Measurements from ENCODE around the gene PRSS37. TPM values are rescaled to one million over a fixed set of nuclear protein-coding genes. Genes with fewer than 3 reads are reported as not detected.

The PRSS37 gene
- total RNA-seq, 1 donor from 2014 or later, result not detected

DNA sequence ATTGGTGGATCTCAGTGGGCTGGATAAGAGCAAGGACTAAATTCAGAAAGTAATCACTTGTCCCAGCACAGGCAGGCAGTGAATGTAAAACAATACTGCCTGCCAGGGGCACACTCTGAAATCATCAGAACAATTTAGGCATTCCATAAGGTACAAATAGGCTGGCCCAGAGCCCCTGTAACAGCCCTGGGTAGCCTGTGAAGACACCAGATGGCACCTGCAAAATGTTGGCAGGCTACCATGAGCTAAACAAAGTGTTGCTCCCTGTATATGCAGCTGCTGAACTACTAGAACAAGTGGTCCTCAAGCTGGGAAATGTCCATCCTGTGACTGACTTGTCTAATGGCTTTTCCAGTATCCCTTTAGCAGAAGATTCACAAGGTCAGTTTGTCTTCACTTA lies 3.0 kb upstream of the PRSS37 start:
- Histone ChIP-seq H3K4me2 (no peak overlapping the region), H3K27ac (no peak overlapping the region), H3K79me2 (ENCODE audit: low read depth) (no peaks in the 10 kb centered on the region), H3F3A (ENCODE audit: low read depth) (no peaks in the 10 kb centered on the region), H3K4me3 (no peak overlapping the region), H3K9me3 (ENCODE audit: low read depth) (no peaks in the 10 kb centered on the region), H3K36me3 (no peaks in the 10 kb centered on the region), H3K4me1 (no peaks in the 10 kb centered on the region), H2AFZ (replicated peaks) (no peak overlapping the region), H4K20me1 (ENCODE audit: low read depth) (no peaks in the 10 kb centered on the region), H3K27me3 (no peaks in the 10 kb centered on the region), H3K9ac (no peak overlapping the region)
- H3K9me3 Mint-ChIP-seq, result peaks cover 3% of the 10 kb centered on the region
- no peaks in the 10 kb centered on the region for H3K4me1 Mint-ChIP-seq
- H3K4me3 Mint-ChIP-seq, result no peak overlapping the region
- no peaks in the 10 kb centered on the region for H3K36me3 Mint-ChIP-seq
- no peak for TF ChIP-seq EZH2phosphoT487 (IDR thresholded peaks at IDR 0.05)
- no peak for TF ChIP-seq EZH2 (IDR thresholded peaks at IDR 0.05)
- TF ChIP-seq, protein P1, sequence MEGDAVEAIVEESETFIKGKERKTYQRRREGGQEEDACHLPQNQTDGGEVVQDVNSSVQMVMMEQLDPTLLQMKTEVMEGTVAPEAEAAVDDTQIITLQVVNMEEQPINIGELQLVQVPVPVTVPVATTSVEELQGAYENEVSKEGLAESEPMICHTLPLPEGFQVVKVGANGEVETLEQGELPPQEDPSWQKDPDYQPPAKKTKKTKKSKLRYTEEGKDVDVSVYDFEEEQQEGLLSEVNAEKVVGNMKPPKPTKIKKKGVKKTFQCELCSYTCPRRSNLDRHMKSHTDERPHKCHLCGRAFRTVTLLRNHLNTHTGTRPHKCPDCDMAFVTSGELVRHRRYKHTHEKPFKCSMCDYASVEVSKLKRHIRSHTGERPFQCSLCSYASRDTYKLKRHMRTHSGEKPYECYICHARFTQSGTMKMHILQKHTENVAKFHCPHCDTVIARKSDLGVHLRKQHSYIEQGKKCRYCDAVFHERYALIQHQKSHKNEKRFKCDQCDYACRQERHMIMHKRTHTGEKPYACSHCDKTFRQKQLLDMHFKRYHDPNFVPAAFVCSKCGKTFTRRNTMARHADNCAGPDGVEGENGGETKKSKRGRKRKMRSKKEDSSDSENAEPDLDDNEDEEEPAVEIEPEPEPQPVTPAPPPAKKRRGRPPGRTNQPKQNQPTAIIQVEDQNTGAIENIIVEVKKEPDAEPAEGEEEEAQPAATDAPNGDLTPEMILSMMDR (IDR thresholded peaks at IDR 0.05), result no peak
- H3K27me3 Mint-ChIP-seq (ENCODE audit: insufficient read depth, low read depth), result no peaks in the 10 kb centered on the region
- DNase-seq (ENCODE audit: low spot score), result no peak
- no peak overlapping the region for H3K27ac Mint-ChIP-seq

DNA sequence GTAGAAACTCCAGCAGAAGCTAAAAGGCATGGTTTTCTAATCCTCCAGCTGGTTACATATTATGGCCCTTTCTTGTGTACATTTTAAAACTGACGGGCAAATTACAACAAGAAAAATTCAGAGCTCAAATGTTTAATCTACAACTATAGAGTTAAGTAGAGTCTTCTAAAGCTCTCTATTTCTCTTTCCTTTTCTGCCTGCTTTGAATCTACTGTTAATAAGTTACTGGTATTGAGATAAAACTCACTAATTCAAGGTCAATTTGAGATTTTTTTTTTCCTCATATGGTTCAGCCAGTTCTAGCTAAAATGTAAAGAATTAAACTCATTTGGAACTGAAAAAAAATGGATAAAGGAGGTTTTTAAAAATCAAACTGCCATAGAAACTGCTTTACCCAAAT lies 1.6 kb upstream of the PRSS37 start:
- no peaks in the 10 kb centered on the region for H3K36me3 ChIP-seq
- H3K4me2 ChIP-seq, result no peak overlapping the region
- no peak overlapping the region for H3K4me3 Mint-ChIP-seq
- no peaks in the 10 kb centered on the region for H3K4me1 Mint-ChIP-seq
- H3K27me3 Mint-ChIP-seq (ENCODE audit: insufficient read depth, low read depth), result no peaks in the 10 kb centered on the region
- no peaks in the 10 kb centered on the region for H3K27me3 ChIP-seq
- H3K9ac ChIP-seq, result no peak overlapping the region
- H3K4me3 ChIP-seq, result no peak overlapping the region
- no peak overlapping the region for H3K27ac Mint-ChIP-seq
- no peak overlapping the region for H3K27ac ChIP-seq
- H3K9me3 ChIP-seq (ENCODE audit: low read depth), result no peaks in the 10 kb centered on the region
- no peak for DNase-seq (ENCODE audit: low spot score)
- no peaks in the 10 kb centered on the region for H3K36me3 Mint-ChIP-seq
- H3K9me3 Mint-ChIP-seq, result no peaks in the 10 kb centered on the region
- no peaks in the 10 kb centered on the region for H4K20me1 ChIP-seq (ENCODE audit: low read depth)
- no peaks in the 10 kb centered on the region for H3F3A ChIP-seq (ENCODE audit: low read depth)
- no peaks in the 10 kb centered on the region for H3K79me2 ChIP-seq (ENCODE audit: low read depth)
- no peak overlapping the region for H2AFZ ChIP-seq (replicated peaks)
- TF ChIP-seq, protein P1 (IDR thresholded peaks at IDR 0.05), result no peak
- TF ChIP-seq EZH2phosphoT487 (IDR thresholded peaks at IDR 0.05) (no peak), EZH2 (IDR thresholded peaks at IDR 0.05) (no peak)
- H3K4me1 ChIP-seq, result no peaks in the 10 kb centered on the region

DNA sequence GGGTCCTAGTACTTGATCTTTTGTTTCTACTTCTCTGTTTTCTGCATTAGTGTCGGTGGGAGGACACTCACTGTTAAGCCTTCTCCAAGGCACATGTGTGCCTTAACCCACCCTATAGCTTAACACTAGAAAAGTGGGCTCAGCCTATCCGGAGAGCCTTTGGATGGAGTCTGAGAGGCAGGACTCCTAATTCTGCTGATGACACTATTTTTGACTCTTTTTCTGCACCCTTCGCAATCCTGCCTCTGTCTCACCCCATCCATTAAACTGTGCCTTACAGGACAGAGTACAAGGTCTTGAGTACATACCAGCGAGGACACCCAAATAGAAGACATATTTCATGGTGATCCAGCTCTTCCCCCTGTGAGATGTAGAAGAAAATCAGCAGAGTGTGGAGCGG lies 577 bp downstream of the PRSS37 start:
- Histone ChIP-seq H4K20me1 (ENCODE audit: low read depth) (no peaks in the 10 kb centered on the region), H3F3A (ENCODE audit: low read depth) (no peaks in the 10 kb centered on the region), H2AFZ (replicated peaks) (no peak overlapping the region), H3K36me3 (no peaks in the 10 kb centered on the region), H3K4me1 (no peaks in the 10 kb centered on the region), H3K9me3 (ENCODE audit: low read depth) (no peaks in the 10 kb centered on the region), H3K27me3 (no peaks in the 10 kb centered on the region), H3K9ac (no peak overlapping the region), H3K4me3 (no peak overlapping the region), H3K79me2 (ENCODE audit: low read depth) (no peaks in the 10 kb centered on the region), H3K27ac (no peak overlapping the region), H3K4me2 (no peak overlapping the region)
- no peak for DNase-seq (ENCODE audit: low spot score)
- Mint-ChIP-seq H3K4me1 (no peaks in the 10 kb centered on the region), H3K4me3 (no peak overlapping the region), H3K36me3 (no peaks in the 10 kb centered on the region), H3K27ac (no peak overlapping the region), H3K9me3 (no peaks in the 10 kb centered on the region), H3K27me3 (ENCODE audit: insufficient read depth, low read depth) (no peaks in the 10 kb centered on the region)
- TF ChIP-seq EZH2phosphoT487 (IDR thresholded peaks at IDR 0.05), result no peak
- no peak for TF ChIP-seq EZH2 (IDR thresholded peaks at IDR 0.05)
- TF ChIP-seq, protein P1 (IDR thresholded peaks at IDR 0.05), result no peak

All from neural progenitor cell (in vitro differentiated cells).